Glomerular visceral epithelial cell (primary cell): Measurements from ENCODE around the gene TBC1D16.

Experiments
- DNase-seq: peaks from one replicate; pipeline ENCODE4 v3.0.0-alpha.2; 2016; ENCODE audit errors: extremely low spot score

The TBC1D16 gene

GRCh38 chr17:79951361-79952264 is 84.1 kb downstream of the TBC1D16 start:
- no peak for DNase-seq

GRCh38 chr17:79950751-79951150 is 84.9 kb downstream of the TBC1D16 start:
- no peak for DNase-seq

GRCh38 chr17:79950306-79950705 is 85.4 kb downstream of the TBC1D16 start:
- DNase-seq, result no peak

DNA sequence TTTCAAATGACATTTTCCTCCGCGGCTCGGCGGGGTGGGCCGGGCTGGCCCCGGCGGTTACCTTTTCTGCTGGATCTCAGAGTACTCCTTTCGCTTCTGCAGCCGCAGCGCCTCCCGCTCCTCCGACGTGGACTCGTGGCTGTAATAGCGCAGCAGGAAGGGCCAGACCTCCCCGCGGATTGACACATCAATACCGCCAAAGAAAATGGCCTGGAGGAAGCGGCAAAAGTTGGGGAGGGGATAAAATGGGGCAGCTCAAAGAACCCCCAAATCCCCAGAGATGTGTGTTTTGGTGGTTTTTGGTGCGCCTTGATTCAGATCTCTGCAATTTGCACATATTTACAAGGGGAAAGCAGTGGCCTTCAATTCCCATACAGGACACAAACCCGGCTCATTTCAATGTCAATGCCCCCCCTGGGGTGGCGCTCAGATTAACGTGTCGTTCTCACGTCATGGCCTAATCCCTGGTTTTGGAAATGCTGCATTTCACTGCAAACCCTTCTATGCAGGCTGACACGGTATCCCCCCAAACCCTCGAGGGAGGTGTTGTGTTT is 85.9 kb downstream of the TBC1D16 start:
- no peak for DNase-seq

- no peak for DNase-seq
These were observed 86.6 kb downstream of the TBC1D16 start for GRCh38 chr17:79948945-79949655.

GRCh38 chr17:79948406-79948944 is 87.2 kb downstream of the TBC1D16 start:
- DNase-seq, result no peak

GRCh38 chr17:79947351-79948031 is 88.2 kb downstream of the TBC1D16 start:
- DNase-seq, result no peak

GRCh38 chr17:79946352-79947231 is 89.1 kb downstream of the TBC1D16 start:
- no peak for DNase-seq

- no peak for DNase-seq
These were observed 89.9 kb downstream of the TBC1D16 start for GRCh38 chr17:79945591-79946255.

- DNase-seq, result no peak
These were observed 90.8 kb downstream of the TBC1D16 start for GRCh38 chr17:79944821-79945391.

- no peak for DNase-seq
These were observed 91.3 kb downstream of the TBC1D16 start for GRCh38 chr17:79944251-79944812.

DNA sequence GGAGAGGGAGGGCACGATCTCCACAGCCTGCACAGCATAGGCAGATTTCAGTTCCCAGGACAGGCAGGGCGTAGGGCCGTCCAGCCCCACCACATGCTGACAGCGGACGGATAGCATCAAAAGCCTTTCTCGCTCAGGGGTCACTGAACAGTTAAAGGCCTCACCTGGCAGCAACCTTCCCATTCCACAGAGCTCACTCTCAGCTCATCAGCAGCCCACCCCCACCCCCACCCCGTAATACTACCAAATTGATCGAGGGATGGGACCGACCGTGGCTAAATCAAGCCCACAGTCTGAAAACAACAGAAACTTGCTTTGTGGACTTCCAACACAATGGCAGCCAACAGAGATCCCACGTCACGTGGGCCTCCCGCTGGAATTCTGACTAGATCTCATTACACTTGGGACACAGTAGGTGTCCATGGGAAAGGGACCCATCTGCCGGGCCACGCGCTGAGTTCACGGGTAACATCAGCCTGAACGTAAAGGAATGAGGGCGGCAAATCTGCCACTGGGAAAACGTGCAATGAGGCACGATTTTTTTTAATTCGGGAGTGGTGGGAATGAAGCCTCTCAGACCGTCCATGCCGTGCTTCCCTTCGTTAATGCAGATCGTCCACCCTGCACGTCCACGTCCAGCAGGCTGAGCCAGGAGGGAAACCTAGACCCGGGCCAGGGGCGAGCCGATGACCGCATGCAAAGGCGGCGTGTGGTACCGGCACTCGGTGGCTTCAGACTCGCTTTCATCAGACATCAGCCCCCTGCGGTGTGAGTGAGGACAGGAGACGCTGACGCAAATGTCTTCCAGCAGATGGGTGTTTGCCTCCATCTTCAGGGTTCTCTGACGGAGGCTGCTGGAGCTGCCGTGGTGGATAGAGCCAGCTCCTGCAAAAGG is 92.1 kb downstream of the TBC1D16 start:
- DNase-seq, result no peak

DNA sequence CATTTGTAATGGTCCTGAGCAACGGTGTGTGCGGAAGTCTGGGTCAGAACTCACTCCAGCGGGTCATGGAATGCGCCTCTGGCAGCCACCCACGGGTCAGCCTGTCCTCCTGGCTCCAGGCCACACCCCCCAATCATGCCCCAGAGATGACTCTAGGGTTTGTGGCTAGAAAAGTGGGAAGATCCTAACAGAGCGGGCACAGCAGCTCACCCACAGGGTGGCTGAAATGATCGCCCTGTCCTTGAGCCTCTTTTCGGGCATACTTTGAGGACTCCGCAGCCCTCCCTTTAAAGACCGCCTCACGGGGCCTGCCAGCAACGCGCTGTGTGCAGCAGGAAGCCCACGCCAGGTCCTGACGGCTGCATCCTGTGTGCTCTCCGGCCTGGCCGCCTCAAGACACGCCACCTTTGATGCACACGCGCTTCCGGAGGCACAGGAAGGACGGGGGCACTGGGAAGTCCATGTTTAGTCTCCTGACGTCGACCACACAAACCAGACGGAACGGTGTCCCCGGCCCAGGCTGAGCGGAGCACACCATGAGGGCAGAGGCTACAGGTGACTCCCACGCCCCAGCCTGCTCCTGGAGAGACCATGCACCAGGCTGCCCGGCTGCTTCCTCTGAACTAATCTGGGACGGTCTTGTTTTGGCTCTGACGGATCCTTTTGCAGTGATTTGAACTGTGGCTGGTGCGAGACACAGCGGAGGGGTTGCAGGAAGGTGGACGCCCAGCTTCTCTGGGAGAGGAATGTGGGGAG is 92.9 kb downstream of the TBC1D16 start:
- DNase-seq, result peak; percentile 68

- no peak for DNase-seq
These were observed 93.7 kb downstream of the TBC1D16 start for GRCh38 chr17:79942011-79942405.

DNA sequence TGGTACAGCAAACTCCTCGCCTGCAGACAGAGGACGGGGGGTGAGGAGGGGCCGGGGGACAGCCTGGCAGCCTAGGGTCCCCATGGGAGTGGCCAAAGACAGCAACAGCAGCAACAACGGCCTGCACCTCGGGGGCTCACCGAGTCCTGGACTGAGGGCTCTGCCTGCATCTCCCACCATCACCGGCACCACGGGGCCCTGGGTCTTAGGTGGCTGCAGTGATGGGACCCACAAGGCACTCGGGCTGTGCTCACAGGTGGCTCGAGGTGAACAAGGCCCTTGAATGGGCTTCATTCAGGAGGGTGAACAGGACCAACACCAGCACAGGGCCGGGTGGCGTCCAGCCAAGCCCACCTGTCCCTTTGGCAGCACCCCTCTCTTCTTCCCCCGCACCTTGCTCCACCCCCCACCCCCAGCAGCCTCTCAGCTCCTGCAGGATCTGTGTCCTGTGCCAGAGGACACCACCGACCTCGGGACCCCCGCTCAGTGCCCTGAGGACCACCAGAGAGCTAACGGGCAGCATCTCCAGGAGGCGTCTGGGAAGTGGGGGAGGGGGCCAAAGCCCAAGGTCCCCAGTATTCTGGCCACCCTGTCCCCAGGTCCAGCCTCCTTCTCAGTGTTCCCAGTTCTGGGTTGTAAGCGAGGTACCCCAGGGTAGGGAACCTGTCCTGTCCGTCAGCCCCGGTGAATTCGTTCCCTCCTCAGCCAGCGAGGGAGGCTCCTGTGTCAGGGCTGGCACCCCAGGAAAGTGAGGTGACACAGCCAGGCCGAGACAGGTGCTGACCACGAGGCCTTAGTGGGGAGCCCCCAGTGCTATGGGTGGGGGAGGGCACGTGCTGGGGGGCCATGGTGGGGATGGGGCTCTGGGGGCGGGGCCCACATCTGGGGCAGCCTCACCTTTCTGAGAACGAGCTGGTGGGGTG is 94.3 kb downstream of the TBC1D16 start:
- no peak for DNase-seq

DNA sequence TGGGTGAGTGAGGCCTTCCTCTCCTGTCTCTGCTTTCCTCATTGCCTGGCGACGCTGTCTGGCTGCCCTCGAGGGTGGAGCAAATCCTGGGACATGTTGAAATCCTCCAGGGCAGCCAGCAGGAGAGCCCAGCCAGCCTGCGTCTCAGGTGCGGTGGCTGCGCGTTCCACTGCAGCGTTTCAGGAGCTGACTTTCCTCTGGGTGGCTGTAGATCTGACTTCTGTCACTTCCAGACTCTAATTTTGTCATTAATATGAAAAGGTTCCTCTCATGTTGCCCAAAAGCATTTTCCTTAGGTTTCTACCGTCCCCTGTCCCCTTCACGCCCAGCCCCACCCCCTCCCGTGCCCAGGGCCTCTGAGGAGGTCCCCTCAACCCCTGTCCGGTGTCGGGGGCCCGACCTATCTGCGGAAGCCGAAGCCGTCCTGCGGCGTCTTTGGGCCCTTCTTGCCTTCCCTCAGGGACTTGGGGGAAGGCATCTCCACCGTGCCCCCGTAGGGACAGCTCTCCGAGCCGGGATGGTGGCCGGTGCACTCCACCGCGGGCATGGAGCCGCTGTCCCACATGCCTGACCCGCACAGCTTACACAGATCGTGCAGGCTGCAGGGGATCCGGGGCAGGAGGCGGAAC is 95.1 kb downstream of the TBC1D16 start:
- DNase-seq, result no peak
